Keratinocyte (primary cell): Measurements from ENCODE around the gene PXYLP1. TPM values are rescaled to one million over a fixed set of nuclear protein-coding genes. Genes with fewer than 3 reads are reported as not detected.

Source experiments
- DNase-seq: peaks from one replicate; pipeline ENCODE4 v3.0.0-alpha.2; 2011; ENCODE audit warnings: low read depth, missing footprints, low spot score
- FAIRE-seq: peaks from 2 replicates; lab custom pipeline; 2011; peaks lifted over from hg19 to GRCh38; lab: Jason Lieb, UNC
- H2AFZ ChIP-seq: 2 replicates; pipeline ENCODE4 v1.6.0; 2012; ENCODE audit warnings: low read length, control low read depth, inconsistent platforms; ENCODE audit not compliant: control insufficient read depth
- H3K27ac ChIP-seq: 2 replicates; pipeline ENCODE4 v1.5.1; 2011; ENCODE audit warnings: low read length; ENCODE audit not compliant: control insufficient read depth, insufficient read depth
- H3K27me3 ChIP-seq: 3 replicates; pipeline ENCODE4 v1.6.0; 2011; ENCODE audit warnings: low read length; ENCODE audit not compliant: control insufficient read depth, insufficient read depth; ENCODE audit errors: extremely low read depth
- H3K36me3 ChIP-seq, 2 experiments: 2 replicates in 1 of 2; 3 replicates in 1 of 2; pipeline ENCODE4 v1.5.1; 2011; ENCODE audit warnings: low read length in 2 of 2, mild to moderate bottlenecking in 1 of 2; ENCODE audit not compliant: control insufficient read depth in 2 of 2, insufficient read depth in 2 of 2; ENCODE audit errors: extremely low read depth in 1 of 2
- H3K4me1 ChIP-seq: 3 replicates; pipeline ENCODE4 v1.5.1; 2011; ENCODE audit warnings: low read length; ENCODE audit not compliant: control insufficient read depth, insufficient read depth; ENCODE audit errors: extremely low read depth
- H3K4me2 ChIP-seq: 3 replicates; pipeline ENCODE4 v1.6.0; 2011; ENCODE audit warnings: low read depth, low read length; ENCODE audit not compliant: control insufficient read depth, insufficient read depth; ENCODE audit errors: extremely low read depth
- H3K4me3 ChIP-seq, 3 experiments: fragments of 200-600 bp in 1 of 3; sonication (generic) in 1 of 3; 2 replicates in 2 of 3; 3 replicates in 1 of 3; pipeline ENCODE4 v1.5.1; 2011 to 2016; ENCODE audit warnings: low read length in 3 of 3, mild to moderate bottlenecking in 3 of 3, control low read depth in 2 of 3, inconsistent platforms in 1 of 3, low read depth in 1 of 3, mixed read lengths in 1 of 3, mixed run types in 1 of 3, moderate library complexity in 1 of 3; ENCODE audit not compliant: control insufficient read depth in 2 of 3, insufficient read depth in 2 of 3; ENCODE audit errors: extremely low read depth in 1 of 3
- H3K79me2 ChIP-seq: 2 replicates; pipeline ENCODE4 v1.6.0; 2012; ENCODE audit warnings: low read length; ENCODE audit not compliant: control insufficient read depth, insufficient read depth
- H3K9ac ChIP-seq: 3 replicates; pipeline ENCODE4 v1.6.0; 2011; ENCODE audit warnings: low read length; ENCODE audit not compliant: control insufficient read depth, insufficient read depth; ENCODE audit errors: extremely low read depth
- H3K9me1 ChIP-seq: 3 replicates; pipeline ENCODE4 v1.6.0; 2011; ENCODE audit warnings: low read length; ENCODE audit not compliant: control insufficient read depth, insufficient read depth; ENCODE audit errors: extremely low read depth
- H3K9me3 ChIP-seq: 2 replicates; pipeline ENCODE4 v1.5.1; 2012; ENCODE audit warnings: low read depth, low read length; ENCODE audit not compliant: control insufficient read depth
- H4K20me1 ChIP-seq: 3 replicates; pipeline ENCODE4 v1.6.0; 2011; ENCODE audit warnings: low read length; ENCODE audit not compliant: control insufficient read depth, insufficient read depth; ENCODE audit errors: extremely low read depth
- EZH2 ChIP-seq: IDR thresholded peaks from one replicate; pipeline ENCODE4 v1.6.1; 2012; ENCODE audit warnings: inconsistent platforms, mild to moderate bottlenecking, low read length, moderate library complexity
- dilution Hi-C: fragments of 300-500 bp; cut with MboI; formaldehyde crosslinking; loops from one replicate; pipeline ENCODE4 v1.7.0; 2020; ENCODE audit warnings: low sequenced_read_pairs; ENCODE audit not compliant: extremely low pct_ligation_motif_present
- polyA plus RNA-seq, 5 experiments: library from polyadenylated mRNA; depleted of rRNA in 3 of 5; stranded (reverse) in 3 of 5; stranded (forward) in 1 of 5; unstranded in 1 of 5; fragments of >200 nt; gene quantifications; 1 replicate in 1 of 5; 2 replicates in 3 of 5; 3 replicates in 1 of 5; pipeline versions ENCODE4 v1.2.1 to v1.2.3, GENCODE V29; 2011 to 2012; ENCODE audit warnings: missing spikeins in 2 of 5, low read depth in 1 of 5, low replicate concordance in 1 of 5
- TF ChIP-seq, protein P1 (sequence below), 3 experiments: IDR thresholded peaks in 1 of 3; conservative IDR thresholded peaks in 1 of 3; optimal IDR thresholded peaks in 1 of 3; 2 replicates in 2 of 3; 3 replicates in 1 of 3; pipeline versions ENCODE3 to v1.5.1; 2011; ENCODE audit warnings: low read length in 3 of 3, mild to moderate bottlenecking in 3 of 3, moderate library complexity in 2 of 3, control low read depth in 1 of 3, inconsistent platforms in 1 of 3; ENCODE audit not compliant: insufficient read depth in 2 of 3; ENCODE audit errors: extremely low read depth in 1 of 3

PXYLP1 gene
- polyA plus RNA-seq, 1 donor (not counting 4 experiments of a cell fraction or from before 2014, with no cell fraction given), result 3.0 TPM

DNA sequence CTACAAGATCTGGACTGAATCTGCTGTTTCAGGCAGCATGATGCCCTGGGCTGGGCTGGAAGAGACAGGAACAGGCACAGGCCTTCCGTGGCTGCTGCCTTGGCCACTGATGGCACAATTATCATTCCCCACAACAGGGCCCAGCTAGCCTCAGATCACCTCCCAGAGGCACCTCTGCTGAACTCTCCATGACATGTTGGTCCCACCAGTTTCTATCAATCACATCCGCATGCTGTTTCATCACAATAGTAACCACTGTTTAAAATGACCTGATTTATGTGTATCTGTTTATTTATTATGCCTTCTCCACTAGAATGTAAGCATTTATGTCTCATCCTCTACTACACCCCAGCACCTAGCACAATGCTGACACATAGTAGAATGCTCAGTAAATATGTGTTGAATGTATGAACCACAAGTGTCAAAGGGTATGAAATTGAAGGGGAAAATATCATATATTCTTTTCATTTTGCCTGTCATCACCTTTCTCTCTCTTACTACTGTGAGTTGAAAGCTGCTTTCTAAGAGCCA is 104.0 kb downstream of the PXYLP1 start:
- H3K4me3 ChIP-seq, result no peak overlapping the region
- H3K4me1 ChIP-seq, result peaks cover 17% of the 10 kb centered on the region
- no peak overlapping the region for H3K27ac ChIP-seq
- no peak for DNase-seq
- H3K9me1 ChIP-seq, result no peaks in the 10 kb centered on the region
- no peaks in the 10 kb centered on the region for H3K9me3 ChIP-seq
- dilution Hi-C loops, result no loop called here
- H2AFZ ChIP-seq, result peak overlapping the region; percentile 24
- no peaks in the 10 kb centered on the region for H3K79me2 ChIP-seq
- no peak for TF ChIP-seq EZH2
- TF ChIP-seq, protein P1, sequence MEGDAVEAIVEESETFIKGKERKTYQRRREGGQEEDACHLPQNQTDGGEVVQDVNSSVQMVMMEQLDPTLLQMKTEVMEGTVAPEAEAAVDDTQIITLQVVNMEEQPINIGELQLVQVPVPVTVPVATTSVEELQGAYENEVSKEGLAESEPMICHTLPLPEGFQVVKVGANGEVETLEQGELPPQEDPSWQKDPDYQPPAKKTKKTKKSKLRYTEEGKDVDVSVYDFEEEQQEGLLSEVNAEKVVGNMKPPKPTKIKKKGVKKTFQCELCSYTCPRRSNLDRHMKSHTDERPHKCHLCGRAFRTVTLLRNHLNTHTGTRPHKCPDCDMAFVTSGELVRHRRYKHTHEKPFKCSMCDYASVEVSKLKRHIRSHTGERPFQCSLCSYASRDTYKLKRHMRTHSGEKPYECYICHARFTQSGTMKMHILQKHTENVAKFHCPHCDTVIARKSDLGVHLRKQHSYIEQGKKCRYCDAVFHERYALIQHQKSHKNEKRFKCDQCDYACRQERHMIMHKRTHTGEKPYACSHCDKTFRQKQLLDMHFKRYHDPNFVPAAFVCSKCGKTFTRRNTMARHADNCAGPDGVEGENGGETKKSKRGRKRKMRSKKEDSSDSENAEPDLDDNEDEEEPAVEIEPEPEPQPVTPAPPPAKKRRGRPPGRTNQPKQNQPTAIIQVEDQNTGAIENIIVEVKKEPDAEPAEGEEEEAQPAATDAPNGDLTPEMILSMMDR (optimal IDR thresholded peaks at IDR 0.05 in 1 of 3, IDR thresholded peaks at IDR 0.05 in 1 of 3, conservative IDR thresholded peaks at IDR 0.05 in 1 of 3; ENCODE audit: extremely low read depth in 1 of 3, insufficient read depth in 2 of 3, low read length in 3 of 3), result no peak
- FAIRE-seq, result no peak
- H3K9ac ChIP-seq, result no peak overlapping the region
- H3K27me3 ChIP-seq, result no peaks in the 10 kb centered on the region
- H3K4me2 ChIP-seq, result no peak overlapping the region
- no peaks in the 10 kb centered on the region for H3K36me3 ChIP-seq
- H4K20me1 ChIP-seq, result no peaks in the 10 kb centered on the region

DNA sequence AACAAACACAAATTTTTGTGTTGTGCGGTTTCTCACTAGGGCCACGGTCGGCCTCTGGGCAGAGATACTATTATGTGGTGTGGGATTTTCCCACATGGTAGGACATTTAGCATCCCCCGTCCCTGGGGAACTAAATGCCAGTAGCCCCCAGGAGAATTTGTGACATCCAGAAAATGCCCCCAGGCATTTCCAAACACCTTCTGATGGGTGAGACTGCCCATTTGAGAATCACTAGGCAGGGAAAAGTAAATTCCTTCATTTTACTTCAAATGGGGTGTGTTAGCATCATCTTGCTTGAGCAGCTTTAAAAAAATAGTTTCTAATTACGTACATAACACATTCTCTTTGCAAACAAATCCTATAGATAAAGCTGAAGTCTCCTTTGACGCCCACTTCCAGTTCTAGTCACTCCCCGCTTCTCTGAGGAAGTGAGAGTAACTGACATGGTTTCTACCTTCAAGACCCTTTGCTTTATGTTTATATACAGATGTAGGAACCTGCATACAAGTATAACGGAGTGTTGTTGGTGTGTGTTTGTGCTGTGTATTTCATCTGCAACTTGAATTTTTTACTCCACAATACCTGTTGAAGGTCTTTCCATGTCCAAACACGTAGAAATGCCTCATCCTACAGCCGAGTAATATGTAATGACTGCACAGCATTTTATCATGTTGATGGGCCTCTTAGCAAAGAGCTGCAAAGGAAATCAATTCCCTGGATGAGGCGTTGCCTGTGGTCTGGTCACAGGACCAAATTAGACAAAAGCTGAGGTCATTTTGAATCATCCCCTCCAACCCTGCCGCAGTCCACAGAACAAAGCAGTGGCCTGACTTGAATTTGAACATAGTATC is 105.3 kb downstream of the PXYLP1 start:
- FAIRE-seq (no peak), DNase-seq (peak; percentile 45)

More for the DNA sequence above, 105.3 kb downstream of the PXYLP1 start:
- Histone ChIP-seq H3K27ac (no peak overlapping the region), H3K9ac (no peak overlapping the region), H3K9me3 (no peaks in the 10 kb centered on the region), H3K36me3 (no peaks in the 10 kb centered on the region), H2AFZ (peak overlapping the region; percentile 22), H3K4me1 (peaks cover 12% of the 10 kb centered on the region), H4K20me1 (no peaks in the 10 kb centered on the region), H3K27me3 (no peaks in the 10 kb centered on the region), H3K4me3 (no peak overlapping the region), H3K9me1 (no peaks in the 10 kb centered on the region), H3K79me2 (no peaks in the 10 kb centered on the region), H3K4me2 (peak overlapping the region; percentile 50)
- dilution Hi-C loops, result no loop called here
- TF ChIP-seq, protein P1 (optimal IDR thresholded peaks at IDR 0.05 in 1 of 3, IDR thresholded peaks at IDR 0.05 in 1 of 3, conservative IDR thresholded peaks at IDR 0.05 in 1 of 3; ENCODE audit: extremely low read depth in 1 of 3, insufficient read depth in 2 of 3, low read length in 3 of 3), result no peak
